D341Med (cell line): ENCODE data around the gene YTHDC1.
"Not testable (repeated sequence)": the region's sequence is repeated elsewhere in the genome, so short reads cannot be mapped to it uniquely, and the experiment has no call there.

Experiments used
- DNase-seq: peaks from one replicate; pipeline ENCODE4 v3.0.0; 2012; ENCODE audit warnings: low spot score

YTHDC1 gene

DNA sequence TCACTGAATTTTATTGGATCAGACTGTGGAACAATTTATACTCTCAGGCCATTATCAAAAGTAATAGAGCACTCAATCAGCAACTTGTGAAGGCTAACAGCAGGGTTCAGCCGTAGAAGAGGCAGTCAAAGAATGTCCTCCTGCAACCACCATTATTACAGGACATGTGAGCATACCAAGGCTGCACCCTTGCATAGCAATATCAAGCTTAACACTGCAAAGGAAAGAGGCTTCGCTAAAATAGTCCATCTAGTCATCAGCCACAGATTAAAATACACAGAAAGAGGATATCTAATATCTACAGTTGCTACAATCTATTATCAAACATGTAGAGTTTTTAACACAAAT, 61.5 kb downstream of the YTHDC1 start:
- DNase-seq, result no peak

GRCh38 chr4:68287704-68288392, 62.0 kb downstream of the YTHDC1 start:
- DNase-seq, result no peak

DNA sequence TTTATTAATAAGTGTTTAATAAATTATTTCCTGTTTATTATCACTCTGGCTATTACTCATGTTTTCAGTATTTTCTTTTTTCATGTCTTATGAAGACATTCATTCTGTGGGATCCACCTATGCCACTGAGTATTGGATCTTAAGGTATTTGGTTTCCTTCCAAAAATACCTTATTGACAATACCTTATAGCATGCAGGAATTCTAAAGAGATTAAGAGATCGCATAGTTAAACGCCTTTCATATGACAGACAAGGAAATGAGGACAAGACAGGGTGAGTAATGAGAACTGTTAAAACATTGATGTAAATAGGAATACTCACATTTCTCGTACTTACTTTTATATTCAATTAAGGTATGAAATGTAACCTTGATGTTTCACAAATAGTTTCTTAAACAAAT, 66.2 kb downstream of the YTHDC1 start:
- no peak for DNase-seq

- DNase-seq, result no peak
Observed at GRCh38 chr4:68283095-68283494, 66.8 kb downstream of the YTHDC1 start.

DNA sequence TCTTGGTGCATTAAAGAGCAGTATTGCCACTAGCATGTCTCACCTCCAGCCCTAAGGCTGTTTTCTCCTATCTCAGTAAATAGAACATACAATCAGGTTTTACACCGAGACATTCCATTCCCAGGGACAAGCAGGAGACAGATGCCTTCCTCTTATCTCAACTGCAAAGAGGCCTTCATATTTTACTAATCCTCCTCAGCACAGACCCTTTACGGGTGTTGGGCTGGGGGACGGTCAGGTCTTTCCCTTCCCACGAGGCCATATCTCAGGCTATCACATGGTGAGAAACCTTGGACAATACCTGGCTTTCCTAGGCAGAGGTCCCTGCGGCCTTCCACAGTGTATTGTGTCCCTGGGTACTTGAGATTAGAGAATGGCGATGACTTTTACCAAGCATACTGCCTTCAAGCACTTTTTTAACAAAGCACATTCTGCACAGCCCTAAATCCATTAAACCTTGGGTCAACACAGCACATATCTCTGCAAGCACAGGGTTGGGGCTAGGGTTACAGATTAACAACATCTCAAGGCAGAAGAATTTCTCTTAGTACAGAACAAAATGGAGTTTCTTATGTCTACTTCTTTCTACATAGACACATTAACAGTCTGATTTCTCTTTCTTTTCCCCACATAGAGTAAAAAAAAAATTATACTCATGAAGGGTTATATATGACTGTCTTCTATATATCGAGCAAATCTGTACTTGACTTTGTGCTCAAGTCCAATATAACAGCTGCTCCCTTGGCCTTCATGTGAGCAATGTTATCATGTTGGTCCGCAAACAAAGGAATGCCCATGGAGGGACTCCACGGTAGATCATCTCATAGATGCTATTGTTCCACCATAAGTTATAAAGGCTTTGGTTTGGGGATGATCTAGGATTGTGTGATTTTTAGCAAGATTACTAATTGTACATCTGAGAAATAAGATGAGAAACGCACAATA, 67.8 kb downstream of the YTHDC1 start:
- DNase-seq, result not testable (repeated sequence)

DNA sequence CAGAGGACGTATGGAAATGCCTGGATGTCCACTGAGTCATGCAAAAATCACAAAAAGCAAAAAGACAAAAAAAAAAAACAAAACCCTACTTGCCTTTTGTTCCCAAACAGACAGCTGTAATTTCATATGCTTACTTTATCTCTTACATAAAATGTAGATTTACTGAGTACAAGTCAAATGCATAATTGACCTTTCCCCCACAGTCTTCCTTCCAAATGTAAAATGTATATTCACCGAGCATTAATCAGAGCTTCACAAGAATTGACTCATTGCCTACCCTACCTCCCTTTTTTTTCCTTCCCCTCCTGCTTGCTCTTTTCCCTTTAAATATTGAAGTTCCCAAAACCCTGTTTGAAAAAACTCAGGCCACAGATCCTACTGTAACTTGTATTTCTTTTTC, 71.9 kb downstream of the YTHDC1 start:
- DNase-seq, result no peak

GRCh38 chr4:68277627-68278026, 72.3 kb downstream of the YTHDC1 start:
- DNase-seq, result no peak

DNA sequence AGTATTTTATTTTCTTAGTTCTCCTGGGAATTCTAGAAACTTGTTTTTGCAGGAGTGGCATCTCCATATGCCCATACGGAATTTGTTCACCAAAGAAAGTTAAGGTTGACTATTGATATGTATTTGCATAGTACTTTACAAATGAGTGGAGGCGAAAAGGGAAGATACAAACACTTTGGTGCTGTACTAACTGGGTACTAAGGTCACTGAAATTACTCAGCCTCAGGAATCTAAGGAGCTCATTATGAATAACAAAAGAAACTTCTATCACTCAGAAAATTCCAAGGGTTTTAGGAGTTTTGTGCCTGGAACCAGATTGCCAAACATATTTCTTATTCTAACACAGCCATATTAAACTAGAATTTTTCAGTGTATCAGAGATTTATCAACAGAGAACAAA, 77.0 kb downstream of the YTHDC1 start:
- no peak for DNase-seq

GRCh38 chr4:68272380-68272779, 77.5 kb downstream of the YTHDC1 start:
- DNase-seq, result no peak

DNA sequence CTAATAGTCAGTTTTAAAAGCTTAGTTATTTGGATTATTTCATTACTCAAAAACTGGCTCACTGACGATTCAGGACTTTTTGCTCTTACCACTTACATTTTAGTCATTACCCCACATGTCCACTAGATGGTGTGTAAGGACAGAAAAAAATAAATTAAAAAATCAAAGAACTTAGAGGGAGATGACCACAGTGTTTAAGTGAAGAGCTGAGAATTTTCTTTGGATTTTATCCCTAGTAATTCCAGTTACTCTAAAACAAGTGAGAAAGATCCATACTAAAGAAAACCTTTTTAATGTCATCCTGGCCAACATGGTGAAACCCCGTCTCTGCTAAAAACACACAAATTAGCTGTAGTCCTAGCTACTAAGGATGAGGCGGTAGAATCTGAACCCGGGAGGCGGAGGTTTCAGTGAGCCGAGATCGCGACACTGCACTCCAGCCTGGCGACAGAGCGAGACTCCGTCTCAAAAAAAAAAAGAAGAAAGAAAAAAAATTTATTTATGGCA, 78.0 kb downstream of the YTHDC1 start:
- peak; percentile 47 for DNase-seq

- DNase-seq, result no peak
Observed at GRCh38 chr4:68267433-68267944, 82.4 kb downstream of the YTHDC1 start.

DNA sequence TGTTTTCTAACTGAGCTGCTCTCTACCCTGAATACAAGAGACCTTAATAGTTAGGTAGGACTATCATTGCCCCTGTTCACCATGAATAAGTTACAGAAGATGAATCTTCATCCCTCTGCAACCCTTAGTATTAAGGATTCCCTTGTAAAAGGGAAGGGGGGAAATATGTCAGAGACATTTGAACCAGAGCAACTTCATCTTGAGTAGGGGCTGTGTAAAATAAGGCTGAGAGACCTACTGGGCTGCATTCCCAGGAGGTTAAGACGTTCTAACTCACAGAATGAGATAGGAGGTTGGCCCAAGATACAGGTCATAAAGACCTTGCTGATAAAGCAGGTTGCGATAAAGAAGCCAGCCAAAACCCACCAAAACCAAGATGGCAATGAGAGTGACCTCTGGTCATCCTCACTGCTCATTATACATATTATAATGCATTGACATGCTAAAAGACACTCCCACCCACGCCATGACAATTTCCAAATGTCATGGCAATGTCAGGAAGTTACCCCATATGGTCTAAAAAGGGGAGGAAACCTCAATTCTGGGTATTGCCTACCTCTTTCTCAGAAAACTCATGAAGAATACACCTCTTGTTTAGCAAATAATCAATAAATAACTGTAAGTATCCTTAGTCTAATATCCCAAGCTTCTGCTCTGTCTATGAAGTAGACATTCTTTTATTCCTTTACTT, 84.9 kb downstream of the YTHDC1 start:
- no peak for DNase-seq
